ENCODE measurements around the gene ACTL9.

Gene ACTL9

DNA sequence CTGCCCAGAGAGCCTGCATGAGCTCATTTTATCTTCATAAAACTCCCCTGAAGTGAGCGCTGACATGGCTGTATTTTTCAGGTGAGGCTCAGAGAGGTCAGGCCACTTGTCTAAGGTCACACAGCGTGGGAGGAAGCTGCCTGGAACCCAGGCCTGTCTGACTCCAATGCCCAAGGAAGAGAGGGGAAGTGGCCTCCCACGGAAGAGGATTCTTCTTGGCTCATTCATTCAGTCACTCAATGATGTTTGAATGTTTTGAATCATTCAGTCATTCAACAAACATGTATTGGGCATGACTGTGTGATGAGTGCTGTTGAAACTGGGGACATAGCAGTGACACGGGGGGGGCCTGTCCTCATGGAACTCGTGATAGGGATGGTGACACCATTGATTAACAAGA, 12.0 kb downstream of the ACTL9 start:
- no peak for DNase-seq (ENCODE audit: low read depth)
- H3K4me3 ChIP-seq (ENCODE audit: low read depth, low read length) = no peak overlapping the region
- TF ChIP-seq, protein P1, sequence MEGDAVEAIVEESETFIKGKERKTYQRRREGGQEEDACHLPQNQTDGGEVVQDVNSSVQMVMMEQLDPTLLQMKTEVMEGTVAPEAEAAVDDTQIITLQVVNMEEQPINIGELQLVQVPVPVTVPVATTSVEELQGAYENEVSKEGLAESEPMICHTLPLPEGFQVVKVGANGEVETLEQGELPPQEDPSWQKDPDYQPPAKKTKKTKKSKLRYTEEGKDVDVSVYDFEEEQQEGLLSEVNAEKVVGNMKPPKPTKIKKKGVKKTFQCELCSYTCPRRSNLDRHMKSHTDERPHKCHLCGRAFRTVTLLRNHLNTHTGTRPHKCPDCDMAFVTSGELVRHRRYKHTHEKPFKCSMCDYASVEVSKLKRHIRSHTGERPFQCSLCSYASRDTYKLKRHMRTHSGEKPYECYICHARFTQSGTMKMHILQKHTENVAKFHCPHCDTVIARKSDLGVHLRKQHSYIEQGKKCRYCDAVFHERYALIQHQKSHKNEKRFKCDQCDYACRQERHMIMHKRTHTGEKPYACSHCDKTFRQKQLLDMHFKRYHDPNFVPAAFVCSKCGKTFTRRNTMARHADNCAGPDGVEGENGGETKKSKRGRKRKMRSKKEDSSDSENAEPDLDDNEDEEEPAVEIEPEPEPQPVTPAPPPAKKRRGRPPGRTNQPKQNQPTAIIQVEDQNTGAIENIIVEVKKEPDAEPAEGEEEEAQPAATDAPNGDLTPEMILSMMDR (IDR thresholded peaks at IDR 0.05; ENCODE audit: control insufficient read depth, extremely low read depth, insufficient read depth) = no peak

DNA sequence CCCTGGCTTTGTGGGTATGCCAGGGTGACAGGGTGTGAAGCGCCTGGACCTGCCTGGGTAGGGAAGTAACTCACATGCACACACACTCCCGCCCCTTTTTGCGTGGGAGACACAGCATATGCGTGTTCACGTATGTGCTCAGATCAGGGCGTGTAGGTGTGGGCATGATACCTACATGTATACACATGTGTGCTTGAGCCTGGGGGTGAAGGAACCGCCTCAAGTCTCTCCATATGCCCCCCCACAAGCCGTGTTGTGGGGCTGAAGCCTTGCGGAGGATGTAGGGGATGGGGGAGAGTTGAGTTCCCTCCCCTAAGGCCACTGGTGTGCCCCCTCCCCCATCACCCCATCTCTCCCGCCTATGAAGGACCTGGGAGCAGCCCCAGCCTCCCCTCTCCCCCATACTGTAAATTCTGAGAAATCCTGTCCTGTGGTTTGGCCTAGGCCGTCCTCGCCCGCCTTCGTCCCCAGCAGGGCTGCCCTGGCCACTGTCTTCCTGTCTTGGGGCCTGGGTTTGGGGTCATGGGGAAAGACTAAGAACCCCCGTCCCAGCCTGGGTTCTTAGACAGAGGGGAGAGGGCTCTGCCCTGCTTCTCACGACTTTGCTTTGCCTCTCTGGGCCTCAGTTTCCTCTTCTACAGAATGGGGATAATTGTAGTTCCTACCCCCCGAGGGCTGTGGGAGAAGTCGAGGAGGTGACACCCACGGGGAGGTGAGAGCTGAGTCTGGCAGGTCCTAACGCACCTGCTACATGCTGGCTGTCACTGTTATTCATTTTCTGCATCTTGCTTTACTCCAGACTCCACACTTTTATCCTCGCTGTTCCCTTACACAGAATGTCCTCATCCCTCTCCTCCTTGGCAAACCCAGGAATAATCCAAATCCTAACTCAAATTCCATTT, 14.3 kb downstream of the ACTL9 start:
- no peak overlapping the region for H3K4me3 ChIP-seq (ENCODE audit: low read depth, low read length)

DNA sequence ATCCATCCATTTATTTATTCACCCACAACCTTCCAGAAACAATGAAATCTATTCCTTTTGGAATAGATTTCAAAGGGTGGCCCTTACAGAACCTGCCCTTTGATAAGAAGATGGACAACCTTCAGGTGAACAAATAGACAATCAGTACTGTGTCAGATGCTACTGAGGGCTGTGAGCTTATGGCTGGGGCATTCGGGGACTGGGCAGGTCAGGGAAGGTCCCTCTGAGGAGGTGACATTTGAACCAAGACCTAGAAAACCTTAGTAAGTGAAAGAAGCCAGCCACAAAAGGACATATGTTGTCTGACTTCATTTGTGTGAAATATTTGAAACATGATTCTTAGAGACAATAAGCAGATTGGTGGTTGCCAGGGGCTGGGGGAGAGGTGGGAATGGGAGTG, 15.7 kb downstream of the ACTL9 start:
- H3K4me3 ChIP-seq (ENCODE audit: low read depth, low read length) = no peak overlapping the region
- no peak for DNase-seq (ENCODE audit: low read depth)
- TF ChIP-seq, protein P1 (IDR thresholded peaks at IDR 0.05; ENCODE audit: control insufficient read depth, extremely low read depth, insufficient read depth) = no peak

More for the DNA sequence above, 14.3 kb downstream of the ACTL9 start:
- no peak for DNase-seq (ENCODE audit: low read depth)
- TF ChIP-seq, protein P1 (IDR thresholded peaks at IDR 0.05; ENCODE audit: control insufficient read depth, extremely low read depth, insufficient read depth) = no peak

GRCh38 chr19:8682472-8682871, 16.1 kb downstream of the ACTL9 start:
- TF ChIP-seq, protein P1 (IDR thresholded peaks at IDR 0.05; ENCODE audit: control insufficient read depth, extremely low read depth, insufficient read depth) = no peak
- no peak for DNase-seq (ENCODE audit: low read depth)
- H3K4me3 ChIP-seq (ENCODE audit: low read depth, low read length) = no peak overlapping the region

DNA sequence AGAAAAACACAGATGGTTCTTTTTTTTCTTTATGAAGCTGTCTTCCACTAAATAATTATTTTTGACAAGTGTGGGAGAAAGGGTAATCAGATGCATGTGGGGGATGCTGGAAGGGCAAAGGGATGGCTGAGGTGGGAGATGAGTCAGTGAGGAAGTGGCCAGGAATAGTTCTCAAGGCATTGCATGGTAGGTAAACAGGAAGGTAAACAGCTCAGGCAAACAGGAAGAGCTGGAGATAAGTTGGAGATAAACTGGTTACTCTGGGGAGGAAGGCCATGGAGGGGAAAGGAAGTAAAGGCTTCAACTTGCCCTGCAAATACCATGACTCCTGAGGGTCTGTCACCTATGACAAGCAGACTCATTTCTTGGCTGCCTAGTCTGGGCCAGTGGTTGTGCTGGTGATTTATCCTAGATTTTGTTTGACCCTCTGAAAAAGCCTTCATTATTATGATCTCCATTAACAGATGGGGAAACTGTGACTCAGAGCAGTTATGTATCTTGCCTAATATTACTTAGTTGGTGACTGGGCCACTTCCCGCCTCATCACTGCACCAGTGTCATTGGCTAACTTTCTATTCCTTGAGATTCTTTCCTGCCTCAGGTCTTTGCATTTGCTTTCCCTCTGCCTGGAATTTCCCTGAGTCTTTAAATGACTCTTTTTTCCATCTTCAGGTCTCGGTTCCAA, 17.1 kb downstream of the ACTL9 start:
- DNase-seq (ENCODE audit: low read depth) = no peak
- TF ChIP-seq, protein P1 (IDR thresholded peaks at IDR 0.05; ENCODE audit: control insufficient read depth, extremely low read depth, insufficient read depth) = no peak
- H3K4me3 ChIP-seq (ENCODE audit: low read depth, low read length) = no peak overlapping the region

- no peak for DNase-seq (ENCODE audit: low read depth)
- TF ChIP-seq, protein P1 (IDR thresholded peaks at IDR 0.05; ENCODE audit: control insufficient read depth, extremely low read depth, insufficient read depth) = no peak
- no peak overlapping the region for H3K4me3 ChIP-seq (ENCODE audit: low read depth, low read length)
Measured at GRCh38 chr19:8680676-8681344, 17.8 kb downstream of the ACTL9 start.
